Loucy (cell line): ENCODE data around the gene TTL.

Source experiments
- H2AFZ ChIP-seq: fragments of 200-600 bp; sonication (generic); 2 replicates; pipeline ENCODE4 v1.6.0; 2016; ENCODE audit warnings: antibody characterized with exemption, mild to moderate bottlenecking, low read length, moderate library complexity
- H3F3A ChIP-seq: fragments of 200-600 bp; 2 replicates; pipeline ENCODE4 v1.6.0; 2016; ENCODE audit warnings: antibody characterized with exemption, low read depth, mild to moderate bottlenecking
- H3K27me3 ChIP-seq: fragments of 200-600 bp; sonication (generic); 2 replicates; pipeline ENCODE4 v1.6.1; 2014; ENCODE audit warnings: low read length, mild to moderate bottlenecking; ENCODE audit not compliant: insufficient read depth, poor library complexity, severe bottlenecking
- H3K36me3 ChIP-seq: fragments of 200-600 bp; sonication (generic); 2 replicates; pipeline ENCODE4 v1.6.1; 2016; ENCODE audit warnings: low read length; ENCODE audit not compliant: insufficient read depth
- H3K4me1 ChIP-seq: fragments of 200-600 bp; sonication (generic); 2 replicates; pipeline ENCODE4 v1.5.1; 2014; ENCODE audit warnings: low read length, mild to moderate bottlenecking; ENCODE audit not compliant: insufficient read depth, poor library complexity, severe bottlenecking
- H3K4me2 ChIP-seq: fragments of 200-600 bp; sonication (generic); 2 replicates; pipeline ENCODE4 v1.6.0; 2014; ENCODE audit warnings: antibody characterized with exemption, low read length, low read depth, mild to moderate bottlenecking; ENCODE audit not compliant: poor library complexity, severe bottlenecking
- H3K4me3 ChIP-seq: fragments of 200-600 bp; sonication (generic); 2 replicates; pipeline ENCODE4 v1.5.1; 2014; ENCODE audit warnings: low read length, mild to moderate bottlenecking, mixed read lengths; ENCODE audit not compliant: poor library complexity, severe bottlenecking
- H3K79me2 ChIP-seq: fragments of 200-600 bp; sonication (generic); 2 replicates; pipeline ENCODE4 v1.6.1; 2014; ENCODE audit warnings: low read length; ENCODE audit not compliant: insufficient read depth
- H3K9ac ChIP-seq: fragments of 200-600 bp; sonication (generic); 2 replicates; pipeline ENCODE4 v1.6.0; 2014; ENCODE audit warnings: mild to moderate bottlenecking, low read depth, low read length, moderate library complexity; ENCODE audit not compliant: poor library complexity, severe bottlenecking
- H3K9me2 ChIP-seq: fragments of 200-600 bp; sonication (generic); replicated peaks from 2 replicates; pipeline ENCODE4 v1.6.1; 2016; ENCODE audit warnings: low read depth, low read length, mixed read lengths
- H3K9me3 ChIP-seq: fragments of 200-600 bp; sonication (generic); 2 replicates; pipeline ENCODE4 v1.6.1; 2014; ENCODE audit warnings: mild to moderate bottlenecking, antibody characterized with exemption, low read length, low read depth; ENCODE audit not compliant: insufficient read depth
- H4K20me1 ChIP-seq: fragments of 200-600 bp; sonication (generic); 2 replicates; pipeline ENCODE4 v1.6.0; 2014; ENCODE audit warnings: antibody characterized with exemption, low read length, mild to moderate bottlenecking; ENCODE audit not compliant: insufficient read depth, poor library complexity, severe bottlenecking
- CTCF ChIP-seq: fragments of 200-600 bp; sonication (generic); conservative IDR thresholded peaks from 2 replicates; pipeline ENCODE4 v1.5.1; 2014; ENCODE audit warnings: mild to moderate bottlenecking, antibody characterized with exemption, low read length
- EZH2phosphoT487 ChIP-seq: fragments of 200-600 bp; IDR thresholded peaks from 2 replicates; pipeline ENCODE4 v1.6.1; 2018; ENCODE audit warnings: antibody characterized with exemption, mild to moderate bottlenecking, moderate library complexity, borderline replicate concordance

Gene TTL

DNA sequence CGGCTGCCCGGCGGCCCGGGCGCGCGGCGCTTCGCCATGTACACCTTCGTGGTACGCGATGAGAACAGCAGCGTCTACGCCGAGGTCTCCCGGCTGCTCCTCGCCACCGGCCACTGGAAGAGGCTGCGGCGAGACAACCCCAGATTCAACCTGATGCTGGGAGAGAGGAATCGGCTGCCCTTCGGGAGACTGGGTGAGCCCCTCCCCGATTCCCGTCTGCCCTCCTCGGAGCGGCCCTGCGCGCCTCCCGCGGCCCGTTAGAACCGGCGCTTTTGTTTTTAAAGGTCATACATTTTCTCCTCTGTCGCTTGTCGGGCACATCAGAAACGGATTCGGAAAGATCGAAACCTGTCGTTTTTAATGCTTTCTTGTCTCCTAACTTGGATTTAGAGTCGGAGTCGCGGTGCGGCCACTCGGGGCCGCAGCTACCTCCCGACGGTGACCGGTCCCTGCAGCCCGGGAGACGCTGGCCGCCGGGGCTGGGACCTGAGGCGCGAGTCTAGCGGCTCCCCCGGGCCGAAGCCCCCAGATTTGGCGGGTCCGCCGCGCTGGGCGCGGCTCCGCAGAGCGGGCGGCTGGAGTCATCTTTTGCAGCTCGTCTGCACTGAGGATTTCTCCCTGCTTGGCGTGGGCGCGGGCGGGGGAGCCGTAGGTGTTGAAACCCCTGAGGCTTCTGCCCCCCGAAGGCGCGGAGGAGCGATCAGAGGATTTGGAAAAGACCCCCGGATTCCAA, 519 bp downstream of the TTL start:
- no peaks in the 10 kb centered on the region for H4K20me1 ChIP-seq
- H3K9me2 ChIP-seq: no peaks in the 10 kb centered on the region
- H3K4me3 ChIP-seq: peak overlapping the region; percentile 90
- no peaks in the 10 kb centered on the region for H3F3A ChIP-seq
- TF ChIP-seq CTCF (no peak), EZH2phosphoT487 (no peak)
- H2AFZ ChIP-seq: peak overlapping the region; percentile 70
- no peaks in the 10 kb centered on the region for H3K9me3 ChIP-seq
- H3K36me3 ChIP-seq: no peaks in the 10 kb centered on the region
- peak overlapping the region; percentile 78 for H3K9ac ChIP-seq
- H3K79me2 ChIP-seq: peaks cover 41% of the 10 kb centered on the region
- H3K27me3 ChIP-seq: no peaks in the 10 kb centered on the region
- H3K4me2 ChIP-seq: peak overlapping the region; percentile 94
- peaks cover 38% of the 10 kb centered on the region for H3K4me1 ChIP-seq

GRCh38 chr2:112483042-112483473, 1.1 kb downstream of the TTL start:
- Histone ChIP-seq H3K4me3 (peak overlapping the region; percentile 90), H3K9me3 (no peaks in the 10 kb centered on the region), H3F3A (no peaks in the 10 kb centered on the region), H3K9ac (peak overlapping the region; percentile 78), H3K4me2 (peak overlapping the region; percentile 94), H3K4me1 (peaks cover 43% of the 10 kb centered on the region), H4K20me1 (no peaks in the 10 kb centered on the region), H2AFZ (peak overlapping the region; percentile 70), H3K79me2 (peaks cover 45% of the 10 kb centered on the region), H3K36me3 (no peaks in the 10 kb centered on the region), H3K9me2 (no peaks in the 10 kb centered on the region), H3K27me3 (no peaks in the 10 kb centered on the region)
- no peak for TF ChIP-seq EZH2phosphoT487
- TF ChIP-seq CTCF: no peak

GRCh38 chr2:112483831-112484230, 1.9 kb downstream of the TTL start:
- Histone ChIP-seq H3K9me3 (no peaks in the 10 kb centered on the region), H3K9me2 (no peaks in the 10 kb centered on the region), H3F3A (no peaks in the 10 kb centered on the region), H3K9ac (peak overlapping the region; percentile 78), H4K20me1 (no peaks in the 10 kb centered on the region), H3K4me3 (peak overlapping the region; percentile 90), H3K79me2 (peaks cover 46% of the 10 kb centered on the region), H3K4me2 (peak overlapping the region; percentile 94), H3K4me1 (peaks cover 43% of the 10 kb centered on the region), H2AFZ (no peak overlapping the region), H3K36me3 (no peaks in the 10 kb centered on the region), H3K27me3 (no peaks in the 10 kb centered on the region)
- no peak for TF ChIP-seq CTCF
- no peak for TF ChIP-seq EZH2phosphoT487
